Breast epithelium (tissue), 4 donors: ENCODE data around the gene MRPL49. TPM values are rescaled to one million over a fixed set of nuclear protein-coding genes. Genes with fewer than 3 reads are reported as not detected.

Experiments
- DNase-seq, 2 donors: peaks; one replicate each; pipeline ENCODE4 v3.0.0-alpha.2; 2019; ENCODE audit warnings: low spot score in 2 of 2
- H3K27ac ChIP-seq, 2 donors: fragments of 200-600 bp; sonication (generic) in 1 of 2; one replicate each; pipeline ENCODE4 v1.5.1; 2016 to 2019; ENCODE audit warnings: mild to moderate bottlenecking in 1 of 2
- H3K27me3 ChIP-seq, 2 donors: fragments of 200-600 bp; sonication (generic) in 1 of 2; one replicate each; pipeline versions ENCODE4 v1.5.1 to v1.6.0; 2017 to 2019; ENCODE audit warnings: control low read depth in 1 of 2, mild to moderate bottlenecking in 1 of 2
- H3K36me3 ChIP-seq: fragments of 200-600 bp; one replicate; pipeline ENCODE4 v1.5.1; 2019
- H3K4me1 ChIP-seq, 2 donors: fragments of 200-600 bp; sonication (generic); one replicate each; pipeline ENCODE4 v1.5.1; 2016 to 2019; ENCODE audit warnings: control low read depth in 1 of 2
- H3K4me3 ChIP-seq, 3 donors: fragments of 200-600 bp; sonication (generic); 1 replicate in 2 of 3; 2 replicates in 1 of 3; pipeline ENCODE4 v1.5.1; 2016 to 2019; ENCODE audit warnings: mild to moderate bottlenecking in 3 of 3, moderate library complexity in 2 of 3
- H3K9me3 ChIP-seq, 2 donors: fragments of 200-600 bp; sonication (generic) in 1 of 2; one replicate each; pipeline ENCODE4 v1.5.1; 2016 to 2019; ENCODE audit warnings: control low read depth in 1 of 2
- POLR2A ChIP-seq: fragments of 450-650 bp; IDR thresholded peaks from one replicate; pipeline ENCODE4 v1.6.1; 2016; ENCODE audit warnings: antibody characterized with exemption, mild to moderate bottlenecking, moderate library complexity
- POLR2AphosphoS5 ChIP-seq, 3 donors: sonication (generic); formaldehyde crosslinking; IDR thresholded peaks; one replicate each; pipeline ENCODE4 v1.6.1; 2017; ENCODE audit warnings: antibody characterized with exemption in 3 of 3
- intact Hi-C: fragments of 100-400 bp; cut with DNase I; formaldehyde crosslinking; loops from one replicate; pipeline ENCODE4 v1.15.1; 2023; ENCODE audit warnings: low total_unique reads
- total RNA-seq, 3 donors: library from RNA; depleted of rRNA; stranded (reverse); fragments of >200 nt; gene quantifications; one replicate each; pipeline ENCODE4 v1.1.0, GENCODE V29; 2016
- TF ChIP-seq, protein P1 (sequence below), 3 donors: fragments of 450-650 bp; IDR thresholded peaks; one replicate each; pipeline ENCODE4 v1.5.1; 2016 to 2017; ENCODE audit warnings: antibody characterized with exemption in 3 of 3, mild to moderate bottlenecking in 3 of 3, moderate library complexity in 3 of 3

The MRPL49 gene
- total RNA-seq, 3 donors from 2014 or later = 66.2 to 92.6 (median 72.8) TPM

DNA sequence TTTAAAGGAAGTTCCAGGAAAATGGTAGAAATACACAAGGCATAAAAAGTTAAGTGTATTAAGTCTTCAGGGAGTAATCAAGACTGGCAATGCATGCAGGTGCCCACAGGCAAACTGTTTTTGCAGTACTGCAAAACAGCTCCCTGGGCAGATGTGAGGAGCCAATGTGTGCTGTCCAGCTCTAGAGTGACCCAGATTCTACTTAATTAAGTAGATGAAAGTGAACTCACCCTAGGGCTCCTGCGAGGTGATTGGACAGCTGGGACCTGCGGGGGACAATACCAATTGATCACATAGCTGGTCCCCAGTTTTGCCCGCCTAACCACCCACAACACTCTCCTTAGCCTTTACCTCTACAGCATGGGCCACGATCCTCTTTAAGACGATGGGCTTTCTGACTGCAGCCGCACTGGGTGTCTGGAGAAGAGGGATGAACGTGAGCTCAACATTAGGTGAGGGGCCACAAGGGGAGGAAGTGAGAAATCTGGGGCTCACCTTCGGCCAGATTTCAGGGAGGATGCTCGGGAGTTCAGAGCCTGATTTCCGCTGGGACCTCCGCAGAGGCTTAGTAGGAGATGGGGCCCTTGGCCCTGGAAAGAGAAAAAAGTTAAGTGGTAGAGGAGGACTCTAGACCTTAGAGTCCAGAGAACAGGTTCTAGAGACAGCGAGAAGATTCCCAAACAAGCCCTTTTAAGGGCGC, 38.8 kb upstream of the MRPL49 start:
- TF ChIP-seq, protein P1, sequence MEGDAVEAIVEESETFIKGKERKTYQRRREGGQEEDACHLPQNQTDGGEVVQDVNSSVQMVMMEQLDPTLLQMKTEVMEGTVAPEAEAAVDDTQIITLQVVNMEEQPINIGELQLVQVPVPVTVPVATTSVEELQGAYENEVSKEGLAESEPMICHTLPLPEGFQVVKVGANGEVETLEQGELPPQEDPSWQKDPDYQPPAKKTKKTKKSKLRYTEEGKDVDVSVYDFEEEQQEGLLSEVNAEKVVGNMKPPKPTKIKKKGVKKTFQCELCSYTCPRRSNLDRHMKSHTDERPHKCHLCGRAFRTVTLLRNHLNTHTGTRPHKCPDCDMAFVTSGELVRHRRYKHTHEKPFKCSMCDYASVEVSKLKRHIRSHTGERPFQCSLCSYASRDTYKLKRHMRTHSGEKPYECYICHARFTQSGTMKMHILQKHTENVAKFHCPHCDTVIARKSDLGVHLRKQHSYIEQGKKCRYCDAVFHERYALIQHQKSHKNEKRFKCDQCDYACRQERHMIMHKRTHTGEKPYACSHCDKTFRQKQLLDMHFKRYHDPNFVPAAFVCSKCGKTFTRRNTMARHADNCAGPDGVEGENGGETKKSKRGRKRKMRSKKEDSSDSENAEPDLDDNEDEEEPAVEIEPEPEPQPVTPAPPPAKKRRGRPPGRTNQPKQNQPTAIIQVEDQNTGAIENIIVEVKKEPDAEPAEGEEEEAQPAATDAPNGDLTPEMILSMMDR (IDR thresholded peaks at IDR 0.05) = no peak
- no peak for TF ChIP-seq POLR2A
- no peak for TF ChIP-seq POLR2AphosphoS5 (IDR thresholded peaks at IDR 0.05)
- peak overlapping the region; percentile 97 to 98 for H3K27ac ChIP-seq

DNA sequence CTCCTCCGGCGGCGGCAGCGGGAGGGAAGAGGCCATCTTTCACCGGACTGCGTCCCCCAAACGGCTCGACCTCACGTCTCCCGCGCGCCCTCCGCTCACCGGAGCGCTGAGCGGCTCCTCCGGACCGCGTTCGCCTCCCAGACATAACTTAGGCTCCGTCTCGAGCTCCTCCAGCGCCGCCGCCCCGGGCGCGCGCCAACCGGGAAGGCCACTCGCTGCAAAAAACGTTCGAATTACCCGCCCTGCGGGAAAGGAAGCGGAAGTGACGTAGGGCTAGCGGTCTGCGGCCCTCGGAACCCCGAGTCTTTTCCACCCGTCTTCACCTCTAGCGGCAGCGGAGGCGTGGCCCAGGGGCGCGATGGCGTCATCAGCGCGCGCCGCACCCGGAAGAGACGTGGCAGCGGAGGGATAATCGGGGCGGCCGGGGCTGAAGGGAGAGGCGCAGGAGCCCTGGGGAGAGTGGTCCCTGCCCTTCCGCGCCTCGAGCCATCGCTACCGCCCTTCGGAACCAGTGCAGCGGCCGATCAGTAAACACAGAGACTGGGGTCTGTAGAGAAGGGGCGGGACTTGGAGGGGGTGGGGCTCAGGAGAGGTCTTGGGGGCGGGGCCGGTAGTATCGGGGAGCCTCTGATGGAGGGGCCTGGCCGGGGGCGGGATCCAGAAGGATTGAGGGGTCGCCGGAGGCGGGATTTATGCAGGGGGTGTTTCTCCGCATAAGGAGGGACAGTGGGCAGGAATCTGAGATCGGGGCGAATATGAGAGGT, 38.1 kb upstream of the MRPL49 start, which contains the start of the genes CDCA5 and ZFPL1:
Gene CDCA5, minus strand, starts transcription at position 207 of the 764 bp plus-strand sequence. Its CDS starts 62 bp downstream, at position 145.
Gene ZFPL1, plus strand, starts transcription at position 389 of the 764 bp plus-strand sequence. CDS start 477 bp downstream, outside the sequence.
- peak within 1 kb of the TSS; percentile 75 to 85 (median 82) for H3K4me3 ChIP-seq
- peak within 1 kb of the TSS; percentile 97 to 98 for H3K27ac ChIP-seq
- peaks cover 7% of the 10 kb centered on the region for H3K36me3 ChIP-seq
- peak; percentile 95 to 96 for DNase-seq
- H3K9me3 ChIP-seq = no peaks in the 10 kb centered on the region
- peak; percentile 66 for TF ChIP-seq POLR2A
- peak; percentile 98 to 99 (median 98) for TF ChIP-seq POLR2AphosphoS5 (IDR thresholded peaks at IDR 0.05)
- TF ChIP-seq, protein P1 (IDR thresholded peaks at IDR 0.05) = peak in 1 of 3 donors; percentile 10
- intact Hi-C loops = no loop called here
- H3K27me3 ChIP-seq = no peaks in the 10 kb centered on the region
- H3K4me1 ChIP-seq = no peaks in the 10 kb centered on the region

More for the DNA sequence above, 38.8 kb upstream of the MRPL49 start:
- Histone ChIP-seq H3K27me3 (no peaks in the 10 kb centered on the region), H3K9me3 (no peaks in the 10 kb centered on the region), H3K4me1 (no peaks in the 10 kb centered on the region), H3K36me3 (peaks cover 7% of the 10 kb centered on the region), H3K4me3 (peak overlapping the region; percentile 75 to 85 (median 82))
- intact Hi-C loops = no loop called here
- DNase-seq = no peak

DNA sequence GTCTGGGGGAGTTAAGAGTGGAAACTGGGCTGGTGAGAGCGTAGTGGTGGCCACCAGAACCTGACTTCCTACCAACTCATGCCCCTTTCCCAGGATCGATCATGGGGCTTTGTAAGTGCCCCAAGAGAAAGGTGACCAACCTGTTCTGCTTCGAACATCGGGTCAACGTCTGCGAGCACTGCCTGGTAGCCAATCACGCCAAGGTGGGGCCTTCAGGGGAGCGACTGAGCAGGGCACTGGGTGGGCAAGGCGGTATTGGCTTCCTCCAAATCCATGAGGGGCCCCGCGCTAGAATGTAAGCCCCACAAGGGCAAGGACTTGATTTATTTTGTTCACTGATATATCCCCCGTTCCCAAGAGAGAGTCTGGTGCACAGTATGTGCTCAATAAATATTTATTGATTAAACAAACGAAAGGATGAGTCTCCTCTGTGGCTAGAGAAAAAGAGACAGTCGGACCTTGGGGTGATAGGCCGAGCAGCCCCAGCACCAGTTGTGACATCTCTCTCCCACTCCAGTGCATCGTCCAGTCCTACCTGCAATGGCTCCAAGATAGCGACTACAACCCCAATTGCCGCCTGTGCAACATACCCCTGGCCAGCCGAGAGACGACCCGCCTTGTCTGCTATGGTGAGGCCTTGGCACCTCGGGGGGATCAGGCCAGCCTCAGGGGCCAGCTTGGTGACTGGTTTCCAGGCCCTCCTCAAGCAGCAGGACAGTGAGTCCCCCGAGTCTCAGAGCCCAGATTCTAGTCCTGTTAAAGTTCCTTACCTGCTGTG, 37.3 kb upstream of the MRPL49 start:
- intact Hi-C loops = no loop called here
- TF ChIP-seq, protein P1 (IDR thresholded peaks at IDR 0.05) = no peak
- TF ChIP-seq POLR2AphosphoS5 (IDR thresholded peaks at IDR 0.05) = no peak
- TF ChIP-seq POLR2A = no peak
- H3K36me3 ChIP-seq = peaks cover 7% of the 10 kb centered on the region
- H3K9me3 ChIP-seq = no peaks in the 10 kb centered on the region
- peak overlapping the region; percentile 75 to 85 (median 82) for H3K4me3 ChIP-seq
- peak overlapping the region; percentile 97 to 98 for H3K27ac ChIP-seq
- no peak for DNase-seq
- no peaks in the 10 kb centered on the region for H3K4me1 ChIP-seq
- no peaks in the 10 kb centered on the region for H3K27me3 ChIP-seq

DNA sequence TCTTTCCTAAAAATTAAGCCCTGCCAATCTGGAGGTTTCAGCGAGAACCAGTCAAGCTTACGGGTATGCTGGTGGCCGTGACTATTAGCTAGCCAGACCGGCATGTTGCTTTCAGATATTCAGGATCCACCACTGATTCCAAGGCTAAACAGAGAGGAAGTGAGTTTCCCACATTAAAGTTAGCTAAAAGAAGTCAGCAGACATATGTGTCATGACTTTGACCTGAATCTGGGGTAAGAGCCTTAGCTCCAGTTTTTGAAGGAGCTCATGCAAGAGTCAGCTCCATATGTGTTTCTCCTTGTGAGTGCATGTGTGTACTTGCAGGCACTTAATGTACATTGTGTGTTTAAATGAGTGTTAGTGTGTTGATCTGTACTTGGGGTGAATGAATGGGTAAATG, 36.7 kb upstream of the MRPL49 start:
- peaks cover 7% of the 10 kb centered on the region for H3K36me3 ChIP-seq
- no peak for TF ChIP-seq POLR2A
- TF ChIP-seq POLR2AphosphoS5 (IDR thresholded peaks at IDR 0.05) = no peak
- TF ChIP-seq, protein P1 (IDR thresholded peaks at IDR 0.05) = no peak
- intact Hi-C loops = no loop called here
- H3K27me3 ChIP-seq = no peaks in the 10 kb centered on the region
- H3K4me1 ChIP-seq = no peaks in the 10 kb centered on the region
- no peak for DNase-seq
- no peak overlapping the region for H3K27ac ChIP-seq
- H3K4me3 ChIP-seq = no peak overlapping the region
- no peaks in the 10 kb centered on the region for H3K9me3 ChIP-seq
